Measurements from ENCODE around the gene EPHA6.

GRCh38 chr3:97259263-97259662 is 444.9 kb downstream of the EPHA6 start:
- TF ChIP-seq CTCF (IDR thresholded peaks at IDR 0.05 in 2 of 3, conservative IDR thresholded peaks at IDR 0.05 in 1 of 3; ENCODE audit: control insufficient read depth in 2 of 3, extremely low read depth in 1 of 3, insufficient read depth in 1 of 3, low read depth in 3 of 3, low read length in 3 of 3) (no peak), TAF1 (IDR thresholded peaks at IDR 0.05; ENCODE audit: borderline replicate concordance, low read depth, low read length) (no peak), MAX (IDR thresholded peaks at IDR 0.05; ENCODE audit: low read depth, low read length) (no peak), POLR2A (IDR thresholded peaks at IDR 0.05; ENCODE audit: low read depth, low read length) (no peak), POLR2AphosphoS5 (IDR thresholded peaks at IDR 0.05; ENCODE audit: low read length) (no peak), ZNF274 (IDR thresholded peaks at IDR 0.05; ENCODE audit: insufficient read depth, insufficient read length) (no peak), ELK1 (IDR thresholded peaks at IDR 0.05; ENCODE audit: low read depth, low read length) (no peak), RB1 (IDR thresholded peaks at IDR 0.05; ENCODE audit: borderline replicate concordance) (no peak), BMI1 (IDR thresholded peaks at IDR 0.05; ENCODE audit: borderline replicate concordance) (no peak), YY1 (IDR thresholded peaks at IDR 0.05; ENCODE audit: low read depth, low read length) (no peak)

Data from GM12878 (cell line).